ENCODE results near the gene LRCOL1. TPM values are rescaled to one million over a fixed set of nuclear protein-coding genes. Genes with fewer than 3 reads are reported as not detected.

LRCOL1 gene
- total and polyA plus RNA-seq, 10 donors = 0.54 to 4.1 (median 1.4) TPM; not detected in 2

GRCh38 chr12:132620899-132621656 lies 10.7 kb upstream of the LRCOL1 start:
- no peak overlapping the region for H3K4me3 ChIP-seq
- H3K27me3 ChIP-seq (replicated peaks in 1 of 7) = peaks cover 0 to 52% (median 41%) of the 10 kb centered on the region in 7 donors
- H3K9me3 ChIP-seq = peaks cover 0 to 18% (median 11%) of the 10 kb centered on the region in 8 donors
- peaks cover 0 to 31% (median 25%) of the 10 kb centered on the region in 6 donors for H3K36me3 ChIP-seq
- no peak for TF ChIP-seq POLR2A (IDR thresholded peaks at IDR 0.05)
- TF ChIP-seq CTCF (IDR thresholded peaks at IDR 0.05 in 8 of 11, conservative IDR thresholded peaks at IDR 0.05 in 3 of 11) = no peak
- TF ChIP-seq POLR2AphosphoS5 (IDR thresholded peaks at IDR 0.05) = peak in 1 of 3 donors; percentile 20
- peak overlapping the region in 2 of 8 donors; percentile 59 to 72 for H3K27ac ChIP-seq
- intact Hi-C loops (cut with DNase I; ENCODE audit: low total_unique reads) = no loop called here
- peaks cover 4 to 43% (median 23%) of the 10 kb centered on the region in 6 donors for H3K4me1 ChIP-seq
- 71 to 78% (median 74%) methylated on average over 23 to 28 of the region's 28 CpGs for WGBS, 5 donors
- no peak for DNase-seq

GRCh38 chr12:132620113-132620898 lies 9.9 kb upstream of the LRCOL1 start:
- H3K27ac ChIP-seq = no peak overlapping the region
- H3K4me1 ChIP-seq = peaks cover 4 to 43% (median 23%) of the 10 kb centered on the region in 6 donors
- peaks cover 0 to 23% (median 17%) of the 10 kb centered on the region in 6 donors for H3K36me3 ChIP-seq
- DNase-seq = no peak
- intact Hi-C loops (cut with DNase I; ENCODE audit: low total_unique reads) = no loop called here
- no peak overlapping the region for H3K4me3 ChIP-seq
- TF ChIP-seq POLR2A (IDR thresholded peaks at IDR 0.05) (no peak), CTCF (IDR thresholded peaks at IDR 0.05 in 8 of 11, conservative IDR thresholded peaks at IDR 0.05 in 3 of 11) (no peak), POLR2AphosphoS5 (IDR thresholded peaks at IDR 0.05) (peak in 1 of 3 donors; percentile 9)
- H3K27me3 ChIP-seq (replicated peaks in 1 of 7) = peaks cover 0 to 59% (median 45%) of the 10 kb centered on the region in 7 donors
- WGBS, 5 donors = 60 to 70% (median 65%) methylated on average over 20 to 29 of the region's 29 CpGs
- peaks cover 0 to 23% (median 12%) of the 10 kb centered on the region in 8 donors for H3K9me3 ChIP-seq

- Histone ChIP-seq H3K4me1 (peaks cover 7 to 50% (median 26%) of the 10 kb centered on the region in 6 donors), H3K9me3 (peaks cover 0 to 23% (median 12%) of the 10 kb centered on the region in 8 donors), H3K27me3 (replicated peaks in 1 of 7) (peaks cover 0 to 63% (median 46%) of the 10 kb centered on the region in 7 donors), H3K27ac (no peak overlapping the region), H3K36me3 (peaks cover 0 to 16% (median 10%) of the 10 kb centered on the region in 6 donors), H3K4me3 (no peak overlapping the region)
- no peak for DNase-seq
- intact Hi-C loops (cut with DNase I; ENCODE audit: low total_unique reads) = loop anchor here (5.0 to 10.0 kb wide), 2 partner anchors 202 to 465 kb away; no protein-coding TSS in a partner anchor
- WGBS, 5 donors = 21 to 71% (median 25%) methylated on average over 11 to 53 of the region's 53 CpGs
- TF ChIP-seq CTCF (IDR thresholded peaks at IDR 0.05 in 8 of 11, conservative IDR thresholded peaks at IDR 0.05 in 3 of 11) = no peak
- TF ChIP-seq POLR2A (IDR thresholded peaks at IDR 0.05) = no peak
- TF ChIP-seq POLR2AphosphoS5 (IDR thresholded peaks at IDR 0.05) = no peak
These were observed 9.2 kb upstream of the LRCOL1 start for GRCh38 chr12:132619386-132620112.

All from spleen (tissue), 11 donors.